Left ventricle myocardium inferior (tissue), 1 donor: ENCODE measurements around the gene PLA2G12B. TPM values are rescaled to one million over a fixed set of nuclear protein-coding genes. Genes with fewer than 3 reads are reported as not detected.
A peak's percentile ranks its signal among the peaks of the same experiment; 100 is the strongest.
"Not testable (repeated sequence)": the region's sequence is repeated elsewhere in the genome, so short reads cannot be mapped to it uniquely, and the experiment has no call there.

ENCODE experiments used
- DNase-seq: peaks from one replicate; pipeline ENCODE4 v3.0.0-alpha.2; 2020
- H3K27ac ChIP-seq: fragments of 200-600 bp; replicated peaks from 2 replicates; pipeline ENCODE4 v1.8.0; 2021
- H3K27me3 ChIP-seq: fragments of 200-600 bp; 2 replicates; pipeline ENCODE4 v1.8.0; 2021; ENCODE audit warnings: low read depth
- H3K36me3 ChIP-seq: fragments of 200-600 bp; 2 replicates; pipeline ENCODE4 v1.8.0; 2021
- H3K4me1 ChIP-seq: fragments of 200-600 bp; 2 replicates; pipeline ENCODE4 v1.8.0; 2021
- H3K4me3 ChIP-seq: fragments of 200-600 bp; 2 replicates; pipeline ENCODE4 v1.8.0; 2021; ENCODE audit warnings: mild to moderate bottlenecking, moderate library complexity
- H3K9me3 ChIP-seq: fragments of 200-600 bp; replicated peaks from 2 replicates; pipeline ENCODE4 v1.8.0; 2021
- intact Hi-C: fragments of 100-400 bp; cut with micrococcal nuclease; formaldehyde crosslinking; loops from one replicate; pipeline ENCODE4 v1.11.0; 2022
- long read RNA-seq: library from polyadenylated mRNA; unstranded; transcript quantifications from one replicate; pipeline ENCODE4 v2.0.0, GENCODE V29; 2021
- total RNA-seq: library from RNA; stranded (reverse); fragmentation: NEBNext Ultra II Directional; extraction: Animal tissue kit (Norgen Biotek cat#: 25700); gene quantifications from one replicate; pipeline ENCODE4 v1.2.1, GENCODE V29; 2021
- TF ChIP-seq, protein P1 (sequence below): fragments of 200-600 bp; IDR thresholded peaks from 2 replicates; pipeline ENCODE4 v1.8.0; 2021; ENCODE audit warnings: antibody characterized with exemption, mild to moderate bottlenecking, borderline replicate concordance
- donor health status: DM: no; HTN: yes; CAD: no; lungs with severe emphysema.

Gene PLA2G12B
- total RNA-seq = 0.33 TPM
- long read RNA-seq, partial matches to known transcripts = 0 of 1 reads
- long read RNA-seq, other reads (novel, unspliced or antisense) = 1 of 1 reads

GRCh38 chr10:72954596-72955554 is at the start of gene PLA2G12B:
TSS of gene PLA2G12B (minus strand) at chr10:72954806. CDS start at chr10:72954685, 121 bp downstream.
- Histone ChIP-seq H3K27ac (peak within 1 kb of the TSS; percentile 57), H3K9me3 (no peaks in the 10 kb centered on the region), H3K36me3 (no peaks in the 10 kb centered on the region), H3K27me3 (no peaks in the 10 kb centered on the region), H3K4me3 (no peak within 1 kb of the TSS), H3K4me1 (peaks cover 38% of the 10 kb centered on the region)
- TF ChIP-seq, protein P1, sequence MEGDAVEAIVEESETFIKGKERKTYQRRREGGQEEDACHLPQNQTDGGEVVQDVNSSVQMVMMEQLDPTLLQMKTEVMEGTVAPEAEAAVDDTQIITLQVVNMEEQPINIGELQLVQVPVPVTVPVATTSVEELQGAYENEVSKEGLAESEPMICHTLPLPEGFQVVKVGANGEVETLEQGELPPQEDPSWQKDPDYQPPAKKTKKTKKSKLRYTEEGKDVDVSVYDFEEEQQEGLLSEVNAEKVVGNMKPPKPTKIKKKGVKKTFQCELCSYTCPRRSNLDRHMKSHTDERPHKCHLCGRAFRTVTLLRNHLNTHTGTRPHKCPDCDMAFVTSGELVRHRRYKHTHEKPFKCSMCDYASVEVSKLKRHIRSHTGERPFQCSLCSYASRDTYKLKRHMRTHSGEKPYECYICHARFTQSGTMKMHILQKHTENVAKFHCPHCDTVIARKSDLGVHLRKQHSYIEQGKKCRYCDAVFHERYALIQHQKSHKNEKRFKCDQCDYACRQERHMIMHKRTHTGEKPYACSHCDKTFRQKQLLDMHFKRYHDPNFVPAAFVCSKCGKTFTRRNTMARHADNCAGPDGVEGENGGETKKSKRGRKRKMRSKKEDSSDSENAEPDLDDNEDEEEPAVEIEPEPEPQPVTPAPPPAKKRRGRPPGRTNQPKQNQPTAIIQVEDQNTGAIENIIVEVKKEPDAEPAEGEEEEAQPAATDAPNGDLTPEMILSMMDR = no peak
- DNase-seq = no peak
- intact Hi-C loops = no loop called here

DNA sequence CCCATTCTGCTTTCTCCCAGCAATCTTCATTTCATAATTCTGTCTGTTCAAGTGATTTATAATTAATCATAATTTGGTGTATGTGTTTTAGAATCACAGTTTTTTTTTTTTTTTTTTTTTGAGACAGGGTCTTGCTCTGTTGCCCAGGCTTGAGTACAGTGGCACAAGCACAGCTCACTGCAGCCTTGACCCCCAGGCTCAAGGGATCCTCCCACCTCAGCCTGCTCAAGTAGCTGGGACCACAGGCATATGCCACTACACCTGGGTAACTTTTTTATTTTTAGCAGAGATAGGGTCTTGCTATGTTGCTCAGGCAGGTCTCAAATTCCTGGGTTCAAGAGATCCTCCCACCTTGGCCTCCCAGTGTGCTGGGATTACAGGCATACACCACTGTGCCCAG is 49.2 kb upstream of the PLA2G12B start:
- H3K4me1 ChIP-seq = no peaks in the 10 kb centered on the region
- H3K27me3 ChIP-seq = no peaks in the 10 kb centered on the region
- TF ChIP-seq, protein P1 = no peak
- no peak overlapping the region for H3K27ac ChIP-seq
- intact Hi-C loops = no loop called here
- peaks cover 74% of the 10 kb centered on the region for H3K36me3 ChIP-seq
- H3K4me3 ChIP-seq = no peak overlapping the region
- no peak for DNase-seq
- H3K9me3 ChIP-seq = no peaks in the 10 kb centered on the region

DNA sequence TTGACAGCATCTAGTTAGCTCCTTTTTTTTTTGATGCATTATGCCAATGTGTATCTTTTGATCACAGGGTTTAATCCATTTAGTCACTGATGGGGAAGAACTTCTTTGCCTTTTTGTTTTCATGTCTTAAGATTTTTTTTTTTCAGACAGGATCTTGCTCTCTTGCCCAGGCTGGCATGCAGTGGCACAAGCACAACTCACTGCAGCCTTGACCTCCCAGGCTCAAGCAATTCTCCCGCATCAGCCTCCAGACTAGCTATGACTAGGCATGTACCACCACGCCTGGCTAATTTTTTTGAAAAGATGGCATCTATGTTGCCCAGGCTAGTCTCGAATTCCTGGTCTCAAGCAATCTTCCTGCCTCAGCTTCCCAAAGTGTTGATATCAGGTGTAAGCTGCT is 46.4 kb upstream of the PLA2G12B start:
- TF ChIP-seq, protein P1 = no peak
- peaks cover 46% of the 10 kb centered on the region for H3K36me3 ChIP-seq
- H3K4me1 ChIP-seq = no peaks in the 10 kb centered on the region
- no peak overlapping the region for H3K4me3 ChIP-seq
- intact Hi-C loops = no loop called here
- H3K27me3 ChIP-seq = no peaks in the 10 kb centered on the region
- no peak overlapping the region for H3K27ac ChIP-seq
- DNase-seq = no peak
- H3K9me3 ChIP-seq = peaks cover 19% of the 10 kb centered on the region

DNA sequence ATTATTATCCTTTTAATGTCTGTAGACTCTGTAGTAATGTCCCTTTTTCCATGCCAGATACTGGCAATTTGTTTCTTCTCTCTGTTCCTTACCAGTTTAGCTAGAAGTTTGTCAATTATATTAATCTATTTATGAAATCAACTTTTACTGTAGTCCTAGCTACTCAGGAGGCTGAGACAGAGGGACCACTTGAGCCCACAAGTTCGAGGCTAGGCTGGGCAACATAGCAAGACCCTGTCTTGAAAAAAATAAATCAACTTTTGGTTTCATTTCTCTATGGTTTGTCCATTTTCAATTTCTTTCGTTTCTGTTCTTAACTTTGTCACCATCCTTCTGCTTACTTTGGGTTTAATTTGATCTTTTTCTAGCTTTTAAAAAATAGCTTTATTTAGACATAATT is 42.5 kb upstream of the PLA2G12B start:
- Histone ChIP-seq H3K4me1 (no peaks in the 10 kb centered on the region), H3K4me3 (no peak overlapping the region), H3K27ac (no peak overlapping the region), H3K36me3 (peaks cover 8% of the 10 kb centered on the region), H3K27me3 (no peaks in the 10 kb centered on the region), H3K9me3 (peaks cover 28% of the 10 kb centered on the region)
- TF ChIP-seq, protein P1 = no peak
- no peak for DNase-seq
- intact Hi-C loops = no loop called here

- Histone ChIP-seq H3K36me3 (peaks cover 14% of the 10 kb centered on the region), H3K9me3 (peaks cover 28% of the 10 kb centered on the region)
- H3K27ac ChIP-seq, H3K4me3 ChIP-seq, H3K27me3 ChIP-seq, H3K4me1 ChIP-seq, DNase-seq, intact Hi-C loops: not testable (repeated sequence)
Measured at GRCh38 chr10:72995459-72995858, 40.9 kb upstream of the PLA2G12B start.

DNA sequence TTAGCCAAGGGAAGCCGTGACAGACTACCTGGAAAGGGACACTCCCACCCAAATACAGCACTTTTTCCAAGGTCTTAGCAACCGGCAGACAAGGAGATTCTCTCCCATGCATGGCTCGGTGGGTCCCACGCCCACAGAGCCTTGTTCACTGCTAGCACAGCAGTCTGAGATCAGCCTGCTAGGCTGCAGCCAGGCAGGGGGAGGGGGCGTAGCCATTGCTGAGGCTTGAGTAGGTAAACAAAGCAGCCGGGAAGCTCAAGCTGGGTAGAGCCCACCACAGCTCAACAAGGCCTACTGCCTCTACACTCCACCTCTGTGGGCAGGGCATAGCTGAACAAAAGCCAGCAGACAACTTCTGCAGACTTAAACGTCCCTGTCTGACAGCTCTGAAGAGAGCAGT is 35.2 kb upstream of the PLA2G12B start:
- H3K27ac ChIP-seq, H3K27me3 ChIP-seq, intact Hi-C loops, H3K4me1 ChIP-seq, H3K4me3 ChIP-seq, DNase-seq, H3K9me3 ChIP-seq: not testable (repeated sequence)
- H3K36me3 ChIP-seq = peaks cover 23% of the 10 kb centered on the region

DNA sequence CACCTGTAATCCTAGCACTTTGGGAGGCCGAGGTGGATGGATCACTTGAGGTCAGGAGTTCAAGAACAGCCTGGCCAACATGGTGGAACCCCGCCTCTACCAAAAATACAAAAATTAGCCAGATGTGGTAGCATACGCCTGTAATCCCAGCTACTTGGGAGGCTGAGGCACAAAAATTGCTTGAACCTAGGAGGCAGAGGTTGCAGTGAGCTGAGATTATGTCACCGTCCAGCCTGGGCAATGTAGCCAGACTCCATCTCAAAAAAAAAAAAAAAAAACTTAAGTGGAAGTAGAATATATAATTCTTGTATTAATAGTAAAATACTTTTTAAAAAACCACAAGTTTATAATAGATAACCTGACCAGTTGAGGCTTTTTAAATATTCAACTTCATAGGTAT is 30.0 kb upstream of the PLA2G12B start:
- H3K36me3 ChIP-seq = peaks cover 16% of the 10 kb centered on the region

More for the DNA sequence above, 30.0 kb upstream of the PLA2G12B start:
- DNase-seq, H3K27ac ChIP-seq, H3K4me1 ChIP-seq, intact Hi-C loops, H3K4me3 ChIP-seq, H3K27me3 ChIP-seq: not testable (repeated sequence)
- peaks cover 12% of the 10 kb centered on the region for H3K9me3 ChIP-seq
